ENCODE measurements around the gene CYSLTR2. TPM values are rescaled to one million over a fixed set of nuclear protein-coding genes. Genes with fewer than 3 reads are reported as not detected.

CYSLTR2 gene
- total RNA-seq, 1 donor from 2014 or later, result 2.1 TPM

DNA sequence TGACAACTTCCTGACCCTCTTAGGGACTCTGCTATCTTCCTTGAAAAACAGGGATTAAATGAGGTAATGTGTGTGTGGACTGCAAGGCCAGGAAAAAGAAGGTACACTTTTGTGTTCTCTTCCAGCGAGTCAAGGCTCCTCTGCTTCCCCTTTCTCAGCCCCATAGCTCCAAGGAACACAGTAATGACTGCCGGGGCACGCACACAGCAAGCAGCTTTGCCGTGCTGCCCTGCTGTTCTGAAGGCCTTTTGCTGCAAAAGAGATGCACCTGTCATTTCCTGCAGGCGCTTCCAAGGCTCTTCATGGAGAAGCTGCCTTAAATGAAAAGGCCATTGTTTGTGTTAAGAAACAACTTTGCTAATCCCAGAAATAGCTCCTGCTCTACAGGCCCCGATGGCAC is 84.6 kb downstream of the CYSLTR2 start:
- Mint-ChIP-seq H3K27ac (ENCODE audit: unreplicated experiment) (no peak overlapping the region), H3K9me3 (ENCODE audit: unreplicated experiment) (peaks cover 4% of the 10 kb centered on the region), H3K27me3 (ENCODE audit: low read depth, unreplicated experiment) (peaks cover 2% of the 10 kb centered on the region), H3K36me3 (ENCODE audit: low read depth, unreplicated experiment) (peaks cover 2% of the 10 kb centered on the region), H3K4me1 (ENCODE audit: low read depth, unreplicated experiment) (peaks cover 20% of the 10 kb centered on the region), H3K4me3 (ENCODE audit: unreplicated experiment) (no peak overlapping the region)
- Histone ChIP-seq H3K79me2 (ENCODE audit: insufficient read depth, low read length) (no peaks in the 10 kb centered on the region), H3K4me1 (ENCODE audit: insufficient read depth, low read length) (no peaks in the 10 kb centered on the region), H3K9ac (ENCODE audit: low read length) (no peak overlapping the region), H3K27ac (ENCODE audit: low read depth, low read length) (no peak overlapping the region), H3K36me3 (ENCODE audit: insufficient read depth, low read length) (no peaks in the 10 kb centered on the region), H3K27me3 (ENCODE audit: insufficient read depth, low read length) (peaks cover 3% of the 10 kb centered on the region), H3K4me3 (ENCODE audit: insufficient read depth, low read depth, low read length) (no peak overlapping the region), H3K9me3 (ENCODE audit: insufficient read depth, low read depth, low read length) (no peaks in the 10 kb centered on the region), H2AFZ (ENCODE audit: low read depth, low read length) (no peak overlapping the region), H4K20me1 (ENCODE audit: insufficient read depth, low read length) (no peaks in the 10 kb centered on the region), H3K4me2 (ENCODE audit: low read length) (no peak overlapping the region)
- no peak for TF ChIP-seq EZH2 (IDR thresholded peaks at IDR 0.05; ENCODE audit: insufficient read depth, low read length)
- TF ChIP-seq CTCF (IDR thresholded peaks at IDR 0.05; ENCODE audit: insufficient read depth, low read depth, low read length), result no peak
- no peak for DNase-seq (ENCODE audit: low read depth)
- no peak for FAIRE-seq

GRCh38 chr13:48739386-48739964 is 85.7 kb downstream of the CYSLTR2 start:
- DNase-seq (ENCODE audit: low read depth), result peak; percentile 53
- Mint-ChIP-seq H3K9me3 (ENCODE audit: unreplicated experiment) (peaks cover 5% of the 10 kb centered on the region), H3K27ac (ENCODE audit: unreplicated experiment) (no peak overlapping the region), H3K27me3 (ENCODE audit: low read depth, unreplicated experiment) (peaks cover 2% of the 10 kb centered on the region), H3K4me3 (ENCODE audit: unreplicated experiment) (no peak overlapping the region), H3K36me3 (ENCODE audit: low read depth, unreplicated experiment) (no peaks in the 10 kb centered on the region), H3K4me1 (ENCODE audit: low read depth, unreplicated experiment) (peaks cover 20% of the 10 kb centered on the region)
- Histone ChIP-seq H2AFZ (ENCODE audit: low read depth, low read length) (no peak overlapping the region), H3K27me3 (ENCODE audit: insufficient read depth, low read length) (peaks cover 3% of the 10 kb centered on the region), H3K4me2 (ENCODE audit: low read length) (no peak overlapping the region), H3K4me1 (ENCODE audit: insufficient read depth, low read length) (no peaks in the 10 kb centered on the region), H3K4me3 (ENCODE audit: insufficient read depth, low read depth, low read length) (no peak overlapping the region), H4K20me1 (ENCODE audit: insufficient read depth, low read length) (no peaks in the 10 kb centered on the region), H3K79me2 (ENCODE audit: insufficient read depth, low read length) (no peaks in the 10 kb centered on the region), H3K27ac (ENCODE audit: low read depth, low read length) (no peak overlapping the region), H3K36me3 (ENCODE audit: insufficient read depth, low read length) (no peaks in the 10 kb centered on the region), H3K9me3 (ENCODE audit: insufficient read depth, low read depth, low read length) (no peaks in the 10 kb centered on the region), H3K9ac (ENCODE audit: low read length) (no peak overlapping the region)
- TF ChIP-seq CTCF (IDR thresholded peaks at IDR 0.05; ENCODE audit: insufficient read depth, low read depth, low read length), result no peak
- TF ChIP-seq EZH2 (IDR thresholded peaks at IDR 0.05; ENCODE audit: insufficient read depth, low read length), result no peak
- no peak for FAIRE-seq

- TF ChIP-seq CTCF (IDR thresholded peaks at IDR 0.05; ENCODE audit: insufficient read depth, low read depth, low read length), result no peak
- no peak for TF ChIP-seq EZH2 (IDR thresholded peaks at IDR 0.05; ENCODE audit: insufficient read depth, low read length)
- Histone ChIP-seq H3K27ac (ENCODE audit: low read depth, low read length) (no peak overlapping the region), H3K9me3 (ENCODE audit: insufficient read depth, low read depth, low read length) (no peaks in the 10 kb centered on the region), H3K36me3 (ENCODE audit: insufficient read depth, low read length) (no peaks in the 10 kb centered on the region), H3K79me2 (ENCODE audit: insufficient read depth, low read length) (no peaks in the 10 kb centered on the region), H3K9ac (ENCODE audit: low read length) (no peak overlapping the region), H3K27me3 (ENCODE audit: insufficient read depth, low read length) (peaks cover 3% of the 10 kb centered on the region), H3K4me3 (ENCODE audit: insufficient read depth, low read depth, low read length) (no peak overlapping the region), H3K4me2 (ENCODE audit: low read length) (no peak overlapping the region), H4K20me1 (ENCODE audit: insufficient read depth, low read length) (no peaks in the 10 kb centered on the region), H3K4me1 (ENCODE audit: insufficient read depth, low read length) (no peaks in the 10 kb centered on the region), H2AFZ (ENCODE audit: low read depth, low read length) (no peak overlapping the region)
- Mint-ChIP-seq H3K27ac (ENCODE audit: unreplicated experiment) (no peak overlapping the region), H3K9me3 (ENCODE audit: unreplicated experiment) (peaks cover 4% of the 10 kb centered on the region), H3K4me3 (ENCODE audit: unreplicated experiment) (no peak overlapping the region), H3K36me3 (ENCODE audit: low read depth, unreplicated experiment) (no peaks in the 10 kb centered on the region), H3K4me1 (ENCODE audit: low read depth, unreplicated experiment) (peaks cover 20% of the 10 kb centered on the region), H3K27me3 (ENCODE audit: low read depth, unreplicated experiment) (no peaks in the 10 kb centered on the region)
- DNase-seq (ENCODE audit: low read depth) (peak; percentile 43), FAIRE-seq (no peak)
These were observed 87.6 kb downstream of the CYSLTR2 start for GRCh38 chr13:48741377-48741776.
